ENCODE measurements around the gene CNTN4.

GRCh38 chr3:3071136-3071535 is 972.5 kb downstream of the CNTN4 start:
- TF ChIP-seq CTCF (IDR thresholded peaks at IDR 0.05; ENCODE audit: borderline replicate concordance, extremely low read depth, low read length, poor library complexity, severe bottlenecking) (no peak), EZH2 (IDR thresholded peaks at IDR 0.05; ENCODE audit: borderline replicate concordance, low read depth, low read length, severe bottlenecking) (no peak)

All from DND-41 (cell line).